Measurements from ENCODE around the gene C3orf20.
A peak's percentile ranks its signal among the peaks of the same experiment; 100 is the strongest.

Gene C3orf20

DNA sequence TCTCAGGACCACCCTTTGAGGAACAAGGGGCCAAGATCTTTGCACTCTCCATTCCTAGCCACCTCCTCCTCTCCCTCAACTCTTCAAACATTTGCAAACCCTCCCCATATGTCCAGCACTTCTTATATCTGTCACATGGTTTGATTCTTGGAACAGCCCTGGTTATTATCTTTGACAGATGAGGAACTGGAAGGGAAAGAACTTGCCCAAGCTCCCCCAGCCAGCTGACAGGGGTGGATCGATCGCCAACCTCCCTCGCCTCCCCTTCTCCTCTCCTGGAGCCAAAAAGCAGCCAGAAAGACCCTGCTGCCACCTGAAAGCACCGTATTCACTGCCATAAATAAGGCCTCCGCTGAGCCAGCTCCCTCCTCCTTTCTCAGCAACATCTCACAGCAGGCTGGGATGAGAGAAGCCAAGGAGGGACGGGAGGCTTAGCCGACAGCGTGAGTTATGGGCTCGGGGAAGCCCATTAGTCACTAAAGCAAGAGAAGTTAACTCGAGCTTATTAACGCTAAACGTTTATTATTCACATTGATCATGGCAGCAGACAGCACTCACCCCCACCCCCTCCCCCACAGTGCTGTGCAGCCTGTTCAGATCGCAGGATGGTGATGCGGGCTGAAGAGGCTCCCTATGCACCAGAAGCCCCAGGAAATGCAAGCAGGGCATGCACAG is 121.6 kb downstream of the C3orf20 start:
- Histone ChIP-seq H3K4me1 (ENCODE audit: control insufficient read depth, insufficient read depth, low read length) (peaks cover 20% of the 10 kb centered on the region), H3K9me3 (ENCODE audit: control insufficient read depth in 2 of 2, low read length in 2 of 2) (no peaks in the 10 kb centered on the region), H3K27me3 (ENCODE audit: control insufficient read depth in 1 of 2, insufficient read depth in 2 of 2, low read length in 2 of 2) (peaks cover 0 to 2% of the 10 kb centered on the region in 2 donors), H3K9ac (ENCODE audit: low read length in 2 of 2) (no peak overlapping the region), H3K4me3 (ENCODE audit: low read length in 2 of 2) (no peak overlapping the region), H3K27ac (ENCODE audit: low read length) (no peak overlapping the region), H3K36me3 (ENCODE audit: control insufficient read depth in 2 of 2, insufficient read depth in 2 of 2, low read length in 2 of 2) (no peaks in the 10 kb centered on the region)

DNA sequence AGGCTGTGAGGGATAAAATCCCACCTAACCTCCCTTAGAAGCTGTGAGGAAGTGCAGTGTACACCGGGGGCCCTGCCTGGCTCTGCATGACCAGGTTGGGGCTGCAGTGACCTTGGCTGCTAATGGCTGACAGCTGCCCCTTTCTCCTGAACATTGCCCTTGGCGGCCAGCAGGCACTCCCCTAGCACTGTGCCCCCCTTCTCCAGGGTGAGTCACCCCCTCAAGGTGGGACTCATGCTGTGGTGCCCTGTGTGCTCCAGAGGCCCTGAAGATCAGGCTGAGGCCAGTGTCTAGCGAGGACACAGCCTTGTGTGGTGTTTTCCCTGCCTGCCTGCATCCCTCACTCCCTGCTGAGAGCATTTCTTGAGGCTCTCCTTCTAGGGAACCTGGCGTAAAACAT is 122.8 kb downstream of the C3orf20 start:
- Histone ChIP-seq H3K4me3 (ENCODE audit: low read length in 2 of 2) (no peak overlapping the region), H3K27me3 (ENCODE audit: control insufficient read depth in 1 of 2, insufficient read depth in 2 of 2, low read length in 2 of 2) (peaks cover 0 to 2% of the 10 kb centered on the region in 2 donors)

DNA sequence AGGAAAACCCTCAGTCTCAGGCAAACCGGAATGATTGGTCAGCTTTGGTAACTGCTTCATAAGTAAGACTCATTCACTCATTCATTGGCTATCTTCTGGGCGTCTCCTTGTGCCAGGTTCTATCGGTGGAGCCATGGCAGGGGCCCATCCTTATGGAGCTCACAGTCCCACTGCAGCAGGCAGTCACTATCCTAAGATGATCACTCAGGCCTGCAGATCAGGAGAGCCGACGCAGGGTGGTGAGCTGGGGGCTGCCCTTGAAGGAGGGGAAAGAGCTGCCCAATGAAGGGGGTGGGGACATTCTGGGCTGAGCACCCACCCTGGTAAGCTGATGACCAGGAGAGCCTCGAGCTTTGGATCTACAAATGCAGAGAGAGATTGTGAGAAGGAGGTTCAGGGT is 123.3 kb downstream of the C3orf20 start:
- Histone ChIP-seq H3K4me3 (ENCODE audit: low read length in 2 of 2) (no peak overlapping the region), H3K36me3 (ENCODE audit: control insufficient read depth in 2 of 2, insufficient read depth in 2 of 2, low read length in 2 of 2) (no peaks in the 10 kb centered on the region), H3K4me1 (ENCODE audit: control insufficient read depth, insufficient read depth, low read length) (peaks cover 12% of the 10 kb centered on the region), H3K27ac (ENCODE audit: low read length) (no peak overlapping the region), H3K27me3 (ENCODE audit: control insufficient read depth in 1 of 2, insufficient read depth in 2 of 2, low read length in 2 of 2) (peaks cover 0 to 2% of the 10 kb centered on the region in 2 donors), H3K9ac (ENCODE audit: low read length in 2 of 2) (no peak overlapping the region), H3K9me3 (ENCODE audit: control insufficient read depth in 2 of 2, low read length in 2 of 2) (no peaks in the 10 kb centered on the region)

More for the DNA sequence above, 122.8 kb downstream of the C3orf20 start:
- H3K36me3 ChIP-seq (ENCODE audit: control insufficient read depth in 2 of 2, insufficient read depth in 2 of 2, low read length in 2 of 2), result no peaks in the 10 kb centered on the region
- H3K9ac ChIP-seq (ENCODE audit: low read length in 2 of 2), result no peak overlapping the region
- no peak overlapping the region for H3K27ac ChIP-seq (ENCODE audit: low read length)
- no peaks in the 10 kb centered on the region for H3K9me3 ChIP-seq (ENCODE audit: control insufficient read depth in 2 of 2, low read length in 2 of 2)
- peaks cover 15% of the 10 kb centered on the region for H3K4me1 ChIP-seq (ENCODE audit: control insufficient read depth, insufficient read depth, low read length)

DNA sequence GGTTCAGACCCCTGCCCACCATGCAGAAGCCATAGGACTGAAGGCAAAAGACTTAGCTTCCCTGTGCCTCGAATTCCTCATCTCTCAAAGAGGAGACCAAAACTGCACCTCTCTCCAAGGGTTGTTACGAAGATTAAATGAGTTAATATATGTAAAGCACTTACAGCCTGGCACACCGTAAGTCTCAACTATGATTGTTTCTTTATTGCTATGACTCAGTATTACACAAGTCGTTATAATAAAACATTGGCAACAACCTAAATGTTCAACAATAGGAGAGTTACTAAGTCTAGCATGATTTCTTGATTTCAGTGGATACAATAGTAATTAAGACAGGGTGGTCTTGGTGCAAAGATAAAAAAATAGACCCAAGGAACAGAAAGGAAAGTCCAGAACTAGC is 124.2 kb downstream of the C3orf20 start:
- H3K9ac ChIP-seq (ENCODE audit: low read length in 2 of 2), result no peak overlapping the region
- H3K4me3 ChIP-seq (ENCODE audit: low read length in 2 of 2), result no peak overlapping the region
- H3K4me1 ChIP-seq (ENCODE audit: control insufficient read depth, insufficient read depth, low read length), result peaks cover 8% of the 10 kb centered on the region
- H3K27ac ChIP-seq (ENCODE audit: low read length), result no peak overlapping the region
- no peaks in the 10 kb centered on the region for H3K36me3 ChIP-seq (ENCODE audit: control insufficient read depth in 2 of 2, insufficient read depth in 2 of 2, low read length in 2 of 2)
- H3K9me3 ChIP-seq (ENCODE audit: control insufficient read depth in 2 of 2, low read length in 2 of 2), result no peaks in the 10 kb centered on the region
- H3K27me3 ChIP-seq (ENCODE audit: control insufficient read depth in 1 of 2, insufficient read depth in 2 of 2, low read length in 2 of 2), result peaks cover 0 to 4% of the 10 kb centered on the region in 2 donors

DNA sequence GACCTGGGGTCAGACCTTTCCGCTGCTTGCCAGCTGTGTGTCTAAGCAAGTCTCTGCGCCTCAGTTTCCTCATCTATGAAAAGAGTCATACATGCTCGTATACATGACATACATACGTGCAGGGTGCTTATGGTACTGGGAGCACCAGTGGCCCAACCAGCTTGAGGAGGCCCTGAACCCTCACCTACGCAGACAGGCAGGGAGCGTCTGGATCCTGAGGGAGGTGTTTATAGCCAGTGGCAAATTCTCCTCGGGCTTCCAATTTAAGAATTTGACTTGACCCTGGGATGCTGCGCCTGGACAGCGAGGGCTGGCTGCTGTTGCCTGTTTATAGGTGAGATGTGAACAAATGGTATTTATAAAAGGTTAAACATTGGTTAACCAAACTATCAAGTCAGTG is 126.1 kb downstream of the C3orf20 start:
- Histone ChIP-seq H3K27me3 (ENCODE audit: control insufficient read depth in 1 of 2, insufficient read depth in 2 of 2, low read length in 2 of 2) (peaks cover 0 to 6% of the 10 kb centered on the region in 2 donors), H3K4me1 (ENCODE audit: control insufficient read depth, insufficient read depth, low read length) (peaks cover 12% of the 10 kb centered on the region), H3K9me3 (ENCODE audit: control insufficient read depth in 2 of 2, low read length in 2 of 2) (no peaks in the 10 kb centered on the region), H3K9ac (ENCODE audit: low read length in 2 of 2) (no peak overlapping the region), H3K27ac (ENCODE audit: low read length) (no peak overlapping the region), H3K36me3 (ENCODE audit: control insufficient read depth in 2 of 2, insufficient read depth in 2 of 2, low read length in 2 of 2) (no peaks in the 10 kb centered on the region), H3K4me3 (ENCODE audit: low read length in 2 of 2) (no peak overlapping the region)

DNA sequence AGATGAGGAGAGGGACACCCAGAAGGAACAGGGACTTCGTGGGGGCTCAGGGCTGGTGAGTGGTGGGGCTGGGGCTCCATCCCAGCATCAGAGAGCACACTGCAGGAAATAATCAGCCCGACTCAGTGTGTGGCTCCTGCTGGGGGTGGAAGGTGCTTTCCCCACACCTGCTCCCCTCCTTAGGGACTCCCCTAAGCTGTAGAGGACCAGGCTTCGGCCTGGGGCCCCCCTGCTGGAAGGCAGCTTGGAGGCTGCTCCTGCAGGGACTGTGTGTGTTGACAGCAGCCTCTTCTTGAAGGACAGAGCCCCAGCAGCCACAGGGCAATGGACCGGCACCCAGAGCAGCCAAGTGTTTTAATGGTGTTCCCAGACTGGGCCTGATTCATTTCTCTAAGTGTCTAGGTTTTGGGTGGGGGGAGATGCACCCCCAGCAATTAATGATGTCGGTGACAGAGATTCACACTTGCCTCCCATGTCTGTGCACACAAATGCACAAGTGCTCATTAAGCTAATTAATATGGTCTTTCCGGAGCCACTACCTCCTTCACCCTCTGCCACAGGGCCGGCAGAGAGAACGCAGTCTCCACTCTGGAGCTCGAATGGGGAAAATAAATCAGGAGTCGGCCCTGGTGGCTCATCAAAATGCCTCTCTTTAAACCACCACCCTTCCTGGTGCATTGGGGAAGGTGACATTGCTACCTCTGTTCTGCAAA is 126.9 kb downstream of the C3orf20 start:
- no peak overlapping the region for H3K4me3 ChIP-seq (ENCODE audit: low read length in 2 of 2)
- peaks cover 0 to 7% of the 10 kb centered on the region in 2 donors for H3K27me3 ChIP-seq (ENCODE audit: control insufficient read depth in 1 of 2, insufficient read depth in 2 of 2, low read length in 2 of 2)
- H3K4me1 ChIP-seq (ENCODE audit: control insufficient read depth, insufficient read depth, low read length), result peaks cover 8% of the 10 kb centered on the region
- no peak overlapping the region for H3K27ac ChIP-seq (ENCODE audit: low read length)
- no peaks in the 10 kb centered on the region for H3K36me3 ChIP-seq (ENCODE audit: control insufficient read depth in 2 of 2, insufficient read depth in 2 of 2, low read length in 2 of 2)
- no peaks in the 10 kb centered on the region for H3K9me3 ChIP-seq (ENCODE audit: control insufficient read depth in 2 of 2, low read length in 2 of 2)
- H3K9ac ChIP-seq (ENCODE audit: low read length in 2 of 2), result no peak overlapping the region

DNA sequence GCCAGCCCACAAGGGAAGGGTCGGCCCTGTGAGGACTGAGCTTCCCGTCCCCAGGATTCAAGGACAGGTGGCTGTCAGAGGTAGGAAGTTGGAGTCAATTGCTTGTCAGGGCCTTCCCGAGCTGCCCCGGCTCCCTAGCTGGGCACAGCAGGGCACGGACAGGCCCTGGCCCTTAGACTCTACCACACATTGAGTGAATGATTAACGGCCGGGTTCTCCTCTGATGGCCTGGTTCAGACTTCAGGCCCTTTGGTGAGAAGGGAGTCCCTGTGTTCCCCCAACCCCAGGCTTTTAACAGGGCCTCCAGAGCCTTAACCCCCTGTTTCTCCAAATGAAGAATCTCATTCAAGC is 127.4 kb downstream of the C3orf20 start:
- no peak overlapping the region for H3K9ac ChIP-seq (ENCODE audit: low read length in 2 of 2)
- H3K4me1 ChIP-seq (ENCODE audit: control insufficient read depth, insufficient read depth, low read length), result peaks cover 7% of the 10 kb centered on the region
- H3K27me3 ChIP-seq (ENCODE audit: control insufficient read depth in 1 of 2, insufficient read depth in 2 of 2, low read length in 2 of 2), result peaks cover 0 to 7% of the 10 kb centered on the region in 2 donors
- no peak overlapping the region for H3K27ac ChIP-seq (ENCODE audit: low read length)
- no peak overlapping the region for H3K4me3 ChIP-seq (ENCODE audit: low read length in 2 of 2)
- H3K9me3 ChIP-seq (ENCODE audit: control insufficient read depth in 2 of 2, low read length in 2 of 2), result no peaks in the 10 kb centered on the region
- H3K36me3 ChIP-seq (ENCODE audit: control insufficient read depth in 2 of 2, insufficient read depth in 2 of 2, low read length in 2 of 2), result no peaks in the 10 kb centered on the region

DNA sequence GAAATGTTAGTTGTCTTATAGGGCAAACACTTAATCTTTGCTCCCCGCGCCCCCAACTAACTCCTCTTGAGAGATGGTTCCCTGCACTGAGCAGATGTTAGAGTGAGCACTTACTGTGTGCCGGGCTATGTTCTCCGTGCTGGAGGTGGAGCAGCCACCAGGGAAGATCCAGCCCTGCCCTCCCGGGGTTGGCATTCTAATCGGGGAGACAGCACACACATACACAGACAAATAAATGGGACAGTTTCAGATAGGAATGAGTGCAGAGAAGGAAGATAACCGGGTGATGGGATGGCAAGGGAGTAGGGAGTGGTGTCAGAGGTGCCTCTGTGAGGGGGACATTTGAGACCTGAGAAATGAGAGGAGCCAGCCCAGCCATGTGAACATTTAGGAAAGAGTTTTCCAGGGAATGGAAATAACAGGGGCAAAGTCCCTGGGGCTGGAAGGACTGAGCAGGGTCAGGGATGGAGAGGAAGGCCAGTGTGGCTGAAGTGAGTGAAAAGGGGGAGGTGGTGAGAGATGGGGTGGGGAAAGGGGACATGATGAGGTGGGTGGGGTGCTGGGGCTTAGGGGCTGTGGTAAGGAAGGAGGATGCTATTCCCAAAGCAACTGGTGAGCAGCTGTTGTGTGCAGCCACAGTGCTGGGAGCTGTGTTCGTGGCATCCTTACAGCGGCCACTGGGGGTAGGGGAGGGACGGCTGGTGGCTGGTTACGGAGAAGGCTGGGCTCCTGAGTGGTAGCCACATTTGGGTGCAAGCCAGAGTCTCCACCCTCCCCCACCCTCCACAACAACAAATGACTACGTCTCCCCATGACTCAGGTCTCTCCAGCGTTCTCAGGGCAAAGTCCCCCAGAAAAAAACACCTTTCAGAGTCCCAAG is 128.4 kb downstream of the C3orf20 start:
- Histone ChIP-seq H3K9me3 (ENCODE audit: control insufficient read depth in 2 of 2, low read length in 2 of 2) (no peaks in the 10 kb centered on the region), H3K36me3 (ENCODE audit: control insufficient read depth in 2 of 2, insufficient read depth in 2 of 2, low read length in 2 of 2) (no peaks in the 10 kb centered on the region), H3K4me1 (ENCODE audit: control insufficient read depth, insufficient read depth, low read length) (peaks cover 7% of the 10 kb centered on the region), H3K9ac (ENCODE audit: low read length in 2 of 2) (no peak overlapping the region), H3K4me3 (ENCODE audit: low read length in 2 of 2) (no peak overlapping the region), H3K27me3 (ENCODE audit: control insufficient read depth in 1 of 2, insufficient read depth in 2 of 2, low read length in 2 of 2) (peaks cover 0 to 10% of the 10 kb centered on the region in 2 donors), H3K27ac (ENCODE audit: low read length) (peak overlapping the region; percentile 6)

DNA sequence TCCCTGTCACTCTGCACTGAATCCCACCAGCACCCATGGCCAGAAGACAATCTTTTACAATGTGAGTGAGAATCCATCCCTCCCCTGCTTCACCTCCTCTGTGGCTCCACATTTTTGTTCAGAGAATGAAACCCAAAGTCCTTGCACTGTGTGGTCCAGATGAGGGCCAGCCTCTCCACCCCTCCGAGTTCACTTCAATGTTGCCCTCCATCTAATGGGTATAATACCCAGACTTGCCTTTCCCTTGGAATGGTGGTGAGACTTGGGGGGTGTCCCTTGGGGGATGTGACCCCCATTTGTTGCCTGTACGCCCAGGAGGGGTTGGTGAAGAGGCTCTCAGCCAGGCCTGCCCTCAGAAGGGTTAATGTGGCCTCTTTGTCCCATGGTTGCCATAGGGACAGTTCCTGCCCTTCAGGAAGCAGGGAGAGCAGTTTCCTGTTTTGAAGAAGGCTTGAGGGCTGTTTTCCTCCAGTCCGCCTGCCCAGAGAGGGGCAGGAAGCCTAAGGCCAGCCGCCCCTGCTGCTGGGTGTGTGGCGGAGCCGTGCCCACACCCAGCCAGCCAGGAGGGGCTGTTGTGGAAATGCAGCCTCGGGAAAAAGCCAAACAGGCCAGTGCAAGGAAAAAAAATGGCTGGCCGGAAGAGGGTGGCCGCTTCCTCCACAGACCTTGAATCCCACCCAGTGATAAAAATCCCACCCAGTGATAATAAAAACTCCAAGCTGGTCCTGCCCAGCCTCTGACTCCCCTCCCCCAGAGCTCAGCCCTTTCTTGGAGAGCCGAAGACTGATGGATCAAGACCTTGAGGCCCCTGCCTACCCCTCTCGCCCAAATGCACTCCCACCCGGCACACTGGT is 129.3 kb downstream of the C3orf20 start:
- no peak overlapping the region for H3K9ac ChIP-seq (ENCODE audit: low read length in 2 of 2)
- H3K27me3 ChIP-seq (ENCODE audit: control insufficient read depth in 1 of 2, insufficient read depth in 2 of 2, low read length in 2 of 2), result peaks cover 0 to 11% of the 10 kb centered on the region in 2 donors
- peak overlapping the region; percentile 6 for H3K27ac ChIP-seq (ENCODE audit: low read length)
- H3K36me3 ChIP-seq (ENCODE audit: control insufficient read depth in 2 of 2, insufficient read depth in 2 of 2, low read length in 2 of 2), result no peaks in the 10 kb centered on the region
- peaks cover 7% of the 10 kb centered on the region for H3K4me1 ChIP-seq (ENCODE audit: control insufficient read depth, insufficient read depth, low read length)
- H3K9me3 ChIP-seq (ENCODE audit: control insufficient read depth in 2 of 2, low read length in 2 of 2), result no peaks in the 10 kb centered on the region
- no peak overlapping the region for H3K4me3 ChIP-seq (ENCODE audit: low read length in 2 of 2)
